CD4-positive, alpha-beta T cell treated with Interferon alpha-2 for 1 hour (primary cell): ENCODE measurements around the gene IGFL3.
"Not testable (repeated sequence)": the region's sequence is repeated elsewhere in the genome, so short reads cannot be mapped to it uniquely, and the experiment has no call there.

Experiments used
- DNase-seq, 2 donors: peaks; one replicate each; pipeline ENCODE4 v3.0.0-alpha.2; 2020 to 2022

IGFL3 gene

DNA sequence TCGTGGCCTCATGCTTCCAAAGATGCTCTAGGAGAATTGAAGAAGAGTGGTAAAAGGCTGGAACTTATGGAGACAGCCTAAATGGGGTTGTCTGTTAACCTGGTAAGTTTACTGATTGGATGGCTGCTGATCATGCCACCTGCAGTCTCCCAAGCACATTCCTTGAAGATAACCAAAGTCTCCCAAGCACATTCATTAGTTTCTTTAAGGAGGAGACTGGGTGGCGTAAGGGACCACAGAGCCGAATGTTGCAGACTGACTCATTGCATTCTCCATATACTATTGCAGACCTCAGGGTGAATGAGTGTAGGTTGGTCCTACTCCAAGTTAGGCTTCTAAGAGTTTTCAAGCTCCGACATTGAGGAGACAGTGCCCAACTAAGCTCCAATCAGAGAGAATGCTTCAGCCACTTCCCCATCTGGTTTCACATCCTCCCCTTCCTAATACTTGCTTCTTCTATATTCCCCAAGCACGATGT lies at the start of gene IGFL3:
Gene IGFL3, minus strand, starts transcription at position 51 of the 478 bp plus-strand sequence. Its CDS starts 39 bp downstream, at position 12.
- DNase-seq: no peak

DNA sequence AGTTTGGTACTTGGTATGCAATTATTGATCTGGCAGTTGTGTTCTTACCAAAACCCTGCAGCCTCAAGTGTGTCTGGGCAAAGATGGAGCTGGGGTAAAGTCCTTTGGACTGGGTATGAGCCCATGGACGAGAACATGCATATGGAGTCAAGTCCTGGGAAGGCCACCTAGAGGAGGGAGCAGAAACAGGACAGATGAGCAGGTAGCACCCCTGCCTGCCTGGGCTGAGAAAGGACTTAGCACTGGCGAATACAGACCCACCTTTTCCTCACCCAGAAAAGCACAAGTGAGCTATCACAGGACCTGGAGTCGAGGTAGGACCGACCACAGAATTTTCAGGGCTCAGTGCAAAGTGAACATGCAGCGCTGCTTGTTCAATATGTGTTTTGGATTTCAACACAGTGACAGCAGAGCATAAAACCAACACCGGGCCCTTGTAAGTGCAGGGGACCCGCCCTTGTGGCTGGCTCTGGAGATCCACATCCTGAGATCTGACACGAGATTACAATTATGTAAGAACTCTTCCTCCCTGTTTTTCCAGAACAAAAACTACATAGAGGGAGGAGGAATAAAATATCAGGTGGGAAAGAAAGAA lies 49.5 kb upstream of the IGFL3 start:
- DNase-seq: no peak

DNA sequence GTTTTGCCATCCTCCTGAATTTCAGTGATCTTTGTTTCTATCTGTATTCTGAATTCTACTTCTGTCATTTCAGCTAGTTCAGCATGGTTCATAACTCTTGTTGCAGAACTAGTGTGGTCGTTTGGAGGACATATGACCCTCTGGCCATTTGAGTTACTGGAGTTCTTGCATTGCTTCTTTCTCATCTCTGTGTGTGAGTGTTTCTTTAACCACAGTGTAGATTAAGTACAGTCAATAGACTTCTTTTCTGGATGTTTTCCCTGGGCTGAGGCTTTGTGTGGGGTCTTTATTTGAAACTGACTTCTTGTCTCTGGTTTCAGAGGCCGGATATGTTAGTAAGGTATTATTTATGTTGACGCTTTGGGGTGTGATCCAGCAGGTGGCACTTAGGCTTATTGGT lies 38.2 kb upstream of the IGFL3 start:
- DNase-seq: no peak

DNA sequence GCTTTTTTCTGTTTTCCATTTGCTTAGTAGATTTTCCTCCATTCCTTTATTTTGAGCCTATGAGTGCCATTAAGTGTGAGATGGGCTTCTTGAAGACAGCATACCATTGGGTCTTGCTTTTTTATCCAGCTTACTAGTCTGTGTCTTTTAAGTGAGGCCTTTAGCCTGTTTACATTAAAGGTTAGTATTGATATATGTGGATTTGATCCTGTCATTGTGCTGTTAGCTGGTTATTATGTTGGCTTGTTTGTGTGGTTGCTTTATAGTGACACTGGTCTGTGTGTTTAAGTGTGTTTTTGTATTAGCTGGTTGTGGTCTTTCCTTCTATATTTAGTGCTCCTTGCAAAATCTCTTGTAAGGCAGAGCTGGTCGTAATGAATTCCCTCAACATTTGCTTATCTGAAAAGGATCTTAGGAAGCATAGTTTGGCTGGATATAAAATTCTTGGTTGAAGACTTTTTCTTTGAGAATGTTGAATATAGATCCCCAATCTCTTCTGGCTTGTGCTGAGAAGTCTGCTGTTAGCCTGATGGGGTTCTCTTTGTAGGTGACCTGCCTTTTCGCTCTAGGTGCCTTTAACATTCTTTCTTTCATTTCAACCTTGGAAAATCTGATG lies 37.3 kb upstream of the IGFL3 start:
- DNase-seq: not testable (repeated sequence)

DNA sequence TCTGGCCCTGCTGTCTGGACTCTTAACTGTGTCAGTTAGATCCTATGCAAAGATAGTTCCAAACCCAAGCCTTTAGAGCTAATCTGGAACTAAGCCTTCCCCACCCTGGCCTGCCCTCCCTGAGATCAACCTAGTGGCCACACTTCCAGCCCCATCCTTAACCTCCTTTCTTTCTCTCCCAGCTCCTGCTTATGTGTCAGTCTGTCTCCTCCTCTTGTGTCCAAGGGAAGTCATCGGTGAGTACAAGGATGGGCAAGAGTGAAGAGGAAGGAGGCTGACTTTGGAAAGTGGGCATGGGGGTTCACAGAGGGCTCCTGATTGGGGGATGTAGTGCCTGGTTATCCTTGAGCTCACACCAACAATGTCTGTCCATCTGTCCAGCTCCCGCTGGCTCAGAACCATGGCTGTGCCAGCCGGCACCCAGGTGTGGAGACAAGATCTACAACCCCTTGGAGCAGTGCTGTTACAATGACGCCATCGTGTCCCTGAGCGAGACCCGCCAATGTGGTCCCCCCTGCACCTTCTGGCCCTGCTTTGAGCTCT lies 35.8 kb upstream of the IGFL3 start:
- DNase-seq: no peak

DNA sequence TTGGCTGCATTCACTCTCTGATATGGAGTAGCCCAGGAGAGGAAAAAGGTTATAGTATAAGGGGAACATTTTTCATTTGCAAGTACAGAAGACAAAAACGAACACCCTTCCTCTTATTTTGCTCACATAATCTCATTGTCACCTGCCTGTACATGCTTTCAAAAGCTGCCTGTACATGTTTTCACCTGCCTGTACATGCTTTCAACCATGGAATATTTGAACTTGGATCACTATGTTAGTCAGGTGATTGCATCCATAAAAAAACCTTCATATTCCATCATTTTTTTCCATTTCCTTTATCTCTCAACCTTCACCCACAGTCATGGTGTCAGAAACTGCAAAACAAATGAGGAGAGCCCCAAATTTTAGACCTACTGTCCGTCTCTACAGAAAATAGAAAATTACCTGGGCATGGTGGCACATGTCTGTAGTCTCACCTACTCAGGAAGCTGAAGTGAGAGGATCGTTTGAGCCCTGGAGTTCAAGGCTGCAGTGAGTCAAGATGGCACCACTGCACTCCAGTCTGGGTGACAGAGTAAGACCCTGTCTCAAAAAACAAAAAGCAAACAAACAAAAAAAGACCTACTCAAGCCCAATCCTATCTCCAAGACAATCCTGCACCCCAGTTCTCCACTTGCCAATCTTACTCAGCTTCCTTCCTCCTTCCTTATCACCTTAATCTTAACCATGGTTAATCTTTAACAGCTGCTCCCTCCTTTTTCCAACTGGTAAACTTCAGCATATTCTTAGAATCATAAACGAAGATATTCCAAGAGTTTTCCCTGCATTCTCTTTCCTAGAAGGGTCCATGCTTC lies 35.1 kb upstream of the IGFL3 start:
- DNase-seq: no peak

DNA sequence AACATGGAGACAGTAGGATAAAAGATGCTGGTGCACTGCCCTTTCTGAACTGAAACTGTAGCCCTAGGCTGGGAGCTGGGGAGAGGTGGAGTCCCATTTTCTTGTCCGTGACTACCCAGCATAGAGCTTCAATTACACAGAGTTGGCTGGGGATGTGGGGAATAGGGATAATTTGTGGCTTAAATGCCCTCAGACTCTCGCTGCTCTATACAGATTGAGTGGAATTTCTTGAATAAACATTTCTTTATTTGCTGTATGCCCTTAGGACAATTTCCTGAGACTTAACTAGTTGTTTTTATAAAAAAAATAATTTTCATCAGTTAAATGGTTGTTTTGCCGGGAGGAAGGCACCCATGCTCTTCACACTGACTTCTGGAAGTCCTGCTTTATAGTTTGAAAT lies 30.7 kb upstream of the IGFL3 start:
- no peak for DNase-seq

DNA sequence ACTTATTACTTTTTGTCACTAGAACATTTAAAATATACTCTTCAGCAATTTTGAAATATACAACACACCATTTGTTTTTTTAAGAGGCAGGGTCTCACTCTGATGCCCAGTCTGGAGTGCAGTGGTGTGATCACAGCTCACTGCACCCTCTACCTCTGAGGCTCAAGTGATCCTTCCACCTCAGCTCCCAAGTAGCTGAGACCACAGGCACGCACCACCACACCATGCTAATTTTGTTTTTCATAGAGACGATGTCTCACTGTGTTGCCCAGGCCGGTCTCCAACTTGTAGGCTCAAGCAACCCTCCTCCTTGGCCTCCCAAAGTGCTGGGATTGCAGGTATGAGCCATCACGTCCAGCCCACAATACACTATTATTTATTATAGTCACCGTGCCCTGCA lies 26.1 kb upstream of the IGFL3 start:
- no peak for DNase-seq

DNA sequence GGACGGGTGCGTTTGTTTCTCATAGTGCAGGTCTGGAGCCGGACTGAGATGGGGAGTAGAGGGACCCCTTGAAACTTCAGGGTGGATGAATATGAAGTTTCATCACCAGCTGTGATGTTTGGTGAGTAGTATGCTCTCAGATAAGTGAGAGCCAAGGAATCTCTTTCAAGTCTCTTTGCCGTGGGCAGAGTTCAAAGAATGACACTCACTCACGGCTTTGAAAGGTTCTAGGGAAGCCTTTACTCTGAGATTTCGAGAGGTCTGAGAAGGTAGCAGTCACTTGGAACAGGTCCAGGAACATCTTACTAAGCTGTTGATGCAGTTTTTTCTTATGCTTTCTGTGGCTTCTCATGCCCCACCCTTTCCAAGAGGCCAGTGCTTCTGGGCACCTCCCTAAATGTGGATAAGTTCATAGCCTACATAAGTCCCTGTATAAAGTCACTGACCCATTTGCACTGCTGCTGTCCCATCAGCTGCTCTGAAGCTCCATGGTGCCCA lies 23.4 kb upstream of the IGFL3 start, which contains the start of gene IGFL2:
Gene IGFL2, plus strand, starts transcription at position 448 of the 498 bp plus-strand sequence. Its CDS starts 41 bp downstream, at position 489.
- no peak for DNase-seq

DNA sequence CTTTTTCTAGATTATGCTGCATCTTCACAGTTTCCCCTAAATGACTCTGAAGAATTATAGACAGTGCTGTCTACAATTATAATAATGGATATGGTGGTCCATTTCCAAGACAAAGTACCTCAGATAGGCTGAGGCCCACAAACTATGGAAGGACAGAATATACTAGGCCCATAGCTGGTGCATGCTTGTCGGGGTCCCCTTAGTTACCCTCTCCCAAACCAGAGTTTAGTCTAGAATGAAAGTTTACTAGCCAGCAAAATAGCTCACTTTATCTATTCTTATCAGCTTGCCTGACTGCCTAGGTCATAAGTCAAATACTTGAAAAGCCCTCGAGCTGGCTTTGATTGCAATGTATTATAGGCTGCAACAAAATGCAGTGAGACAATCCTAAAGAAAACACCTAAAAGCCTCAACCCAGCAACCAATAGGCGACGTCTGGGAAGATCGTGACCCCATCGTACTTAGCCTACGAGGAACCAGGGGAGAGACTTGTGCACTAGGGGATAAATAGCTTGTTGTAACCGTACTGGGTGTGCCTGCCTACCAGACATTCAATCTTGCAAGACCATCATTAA lies 22.8 kb upstream of the IGFL3 start:
- DNase-seq: no peak

DNA sequence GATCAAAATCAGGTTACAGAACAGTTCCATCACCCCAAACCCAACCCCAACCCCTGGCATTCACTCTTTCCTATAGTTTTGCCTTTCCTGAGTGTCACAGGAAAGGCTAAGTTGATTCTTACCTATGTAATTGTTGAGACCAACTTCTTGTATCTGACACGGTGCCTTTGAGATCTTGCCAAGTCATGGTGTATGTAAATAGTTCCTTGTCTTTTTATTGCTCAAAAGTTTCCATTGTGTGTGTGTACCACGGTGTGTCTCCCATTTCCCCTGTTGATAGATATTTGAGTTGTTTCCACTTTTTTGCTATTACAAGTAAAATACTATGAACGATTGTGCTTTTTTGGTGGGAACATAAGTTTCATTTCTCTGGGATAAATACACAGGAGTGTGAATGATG lies 20.3 kb upstream of the IGFL3 start:
- DNase-seq: no peak

DNA sequence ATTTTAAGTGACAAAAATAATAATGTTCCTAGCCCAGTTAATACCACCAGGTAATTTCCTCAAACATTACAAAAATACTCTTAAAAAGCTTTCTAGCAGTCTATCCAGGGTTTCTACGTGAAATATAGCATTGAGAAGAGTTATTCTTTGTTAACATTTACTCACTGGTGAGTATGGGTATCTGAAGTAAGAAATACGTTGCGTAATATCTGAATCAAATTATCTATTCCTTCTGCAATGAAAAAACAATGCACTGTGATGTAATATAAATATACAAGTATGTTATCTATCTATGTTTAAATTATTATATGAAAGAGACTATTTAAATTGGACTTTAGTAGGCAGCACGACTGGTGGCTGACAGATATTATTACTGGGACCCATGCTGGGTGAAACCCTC lies 17.8 kb upstream of the IGFL3 start:
- no peak for DNase-seq

DNA sequence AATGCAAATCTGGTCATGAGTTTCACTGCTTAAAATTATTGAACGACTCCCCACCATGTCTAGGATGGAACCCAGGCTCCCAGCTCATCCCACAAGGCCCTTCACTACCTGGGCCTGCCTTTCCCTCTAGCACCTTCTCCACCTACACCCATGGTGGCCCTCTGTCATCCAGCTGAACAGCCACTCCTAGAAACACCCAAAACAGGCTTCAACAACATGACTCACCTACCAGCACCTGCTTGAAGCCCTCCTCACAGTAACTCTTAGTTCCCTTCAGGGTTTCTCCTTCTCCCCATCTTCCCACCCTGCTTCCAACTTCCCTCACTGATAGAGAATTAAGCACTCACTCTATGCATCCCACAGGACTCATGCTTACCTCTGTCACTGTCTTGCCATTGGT lies 16.9 kb upstream of the IGFL3 start:
- no peak for DNase-seq

DNA sequence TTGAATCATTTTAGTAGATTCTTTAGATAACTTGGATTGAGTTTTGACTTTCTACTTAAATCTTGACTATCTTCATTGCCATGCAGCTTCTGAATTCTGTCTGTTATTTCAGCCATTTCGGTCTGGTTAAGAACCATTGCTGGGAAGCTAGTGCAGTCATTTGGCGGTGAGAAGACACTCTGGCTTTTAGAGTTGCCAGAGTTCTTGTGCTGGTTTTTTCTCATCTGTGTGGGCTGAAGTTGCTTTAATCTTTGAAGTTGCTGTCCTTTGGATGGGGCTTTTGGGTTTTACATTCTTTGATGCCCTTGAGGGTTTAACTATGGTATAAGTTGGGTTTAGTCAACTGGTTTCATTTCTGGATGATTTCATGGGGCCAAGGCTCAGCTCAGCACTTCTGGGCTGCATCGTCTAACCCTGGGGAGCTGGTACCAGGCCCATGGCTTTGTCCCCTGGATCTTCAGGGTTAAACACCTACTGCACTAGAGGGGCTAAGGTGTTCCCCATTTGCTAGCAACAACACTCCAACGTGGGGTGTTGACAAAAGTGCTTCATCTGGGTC lies 13.5 kb upstream of the IGFL3 start:
- no peak for DNase-seq

DNA sequence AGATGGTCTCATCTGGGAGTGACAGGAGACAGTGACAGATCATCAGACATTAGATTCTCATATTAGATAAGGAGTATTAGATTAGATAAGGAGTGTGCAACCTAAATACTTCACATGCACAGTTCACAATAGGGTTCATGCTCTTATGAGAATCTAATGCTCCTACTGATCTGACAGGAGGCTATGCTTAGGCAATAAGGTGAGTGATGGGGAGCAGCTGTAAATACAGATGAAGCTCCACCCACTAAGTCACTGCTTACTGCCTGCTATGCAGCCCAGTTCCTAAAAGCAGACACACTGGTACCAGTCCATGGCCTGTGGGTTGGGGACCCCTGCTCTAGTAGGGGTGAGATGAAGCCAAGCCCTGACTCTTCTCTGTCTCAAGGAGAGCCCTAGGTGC lies 10.0 kb upstream of the IGFL3 start:
- no peak for DNase-seq

DNA sequence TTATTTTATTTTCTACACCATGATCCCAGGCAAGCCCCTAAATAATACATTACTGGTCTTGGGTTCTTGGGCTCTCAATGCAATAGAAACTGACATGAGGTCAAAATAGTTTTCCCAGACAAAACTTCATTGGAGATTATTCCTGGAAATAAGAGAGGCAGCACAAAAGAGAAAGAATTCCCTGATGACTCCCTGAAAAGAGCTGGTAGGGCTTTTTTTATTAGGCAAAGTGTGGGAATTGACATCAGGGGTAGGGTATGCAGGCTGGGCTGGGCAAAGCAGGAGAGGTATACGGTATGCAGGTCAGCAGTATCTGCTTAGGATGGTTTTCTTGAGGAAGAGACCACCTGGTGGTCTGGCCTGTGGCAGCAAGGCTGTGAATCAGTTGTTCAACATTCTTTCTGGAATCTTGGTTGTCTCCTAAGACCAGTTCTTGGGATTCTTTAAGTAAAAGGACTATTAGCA lies 9.3 kb upstream of the IGFL3 start:
- no peak for DNase-seq

DNA sequence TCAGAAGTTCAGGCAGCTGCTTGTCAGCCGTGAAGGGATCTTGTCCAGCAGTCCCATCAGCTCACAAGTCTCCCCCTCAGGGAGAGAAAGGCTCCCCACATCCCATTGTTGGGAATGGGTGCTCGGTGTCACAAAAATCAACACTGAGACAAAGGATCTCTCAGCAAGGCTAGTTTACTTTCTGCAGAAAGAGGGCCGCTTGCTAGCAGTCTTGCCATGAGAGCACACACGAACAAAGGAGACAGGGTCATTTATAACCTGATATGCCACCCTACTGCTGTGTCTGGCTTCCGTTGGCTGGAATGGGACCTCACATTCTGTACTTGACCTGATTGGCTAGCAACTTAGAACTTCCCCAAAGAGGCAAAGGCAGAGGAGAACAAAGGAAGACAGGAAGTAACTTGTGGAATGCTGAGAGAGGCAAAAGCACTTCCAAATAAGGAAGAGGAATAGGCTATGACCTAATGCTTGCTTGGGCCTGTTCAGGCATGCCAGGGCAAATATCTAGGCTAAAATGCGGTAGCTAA lies 8.7 kb upstream of the IGFL3 start:
- DNase-seq: no peak

DNA sequence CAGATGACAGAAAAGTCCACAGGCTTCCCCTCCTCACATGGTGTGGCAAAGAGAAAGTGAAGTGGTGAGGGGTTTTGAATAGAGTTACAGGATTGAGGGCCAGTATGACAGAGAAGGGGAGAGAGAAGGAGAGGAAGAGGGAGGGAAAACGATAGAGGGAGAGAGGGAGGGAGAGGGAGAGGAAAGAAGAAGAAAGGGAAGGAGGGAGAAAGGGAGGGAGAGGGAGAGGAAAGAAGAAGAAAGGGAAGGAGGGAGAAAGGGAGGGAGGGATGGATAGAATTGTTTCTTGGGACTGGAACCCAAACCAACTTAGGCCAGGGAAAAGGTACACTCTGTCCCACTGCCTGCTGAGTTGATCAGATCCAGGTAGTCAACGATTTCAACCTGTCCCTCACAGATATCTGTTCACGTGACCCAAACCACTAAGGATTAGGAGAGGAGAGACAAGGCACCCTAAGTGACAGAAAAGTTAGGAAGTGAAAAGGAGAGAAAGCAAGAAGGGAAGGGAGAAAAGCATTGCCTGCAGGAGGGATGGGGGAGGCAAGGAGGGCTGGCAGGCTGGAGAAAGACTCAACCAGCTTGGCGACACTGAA lies 8.1 kb upstream of the IGFL3 start:
- no peak for DNase-seq

DNA sequence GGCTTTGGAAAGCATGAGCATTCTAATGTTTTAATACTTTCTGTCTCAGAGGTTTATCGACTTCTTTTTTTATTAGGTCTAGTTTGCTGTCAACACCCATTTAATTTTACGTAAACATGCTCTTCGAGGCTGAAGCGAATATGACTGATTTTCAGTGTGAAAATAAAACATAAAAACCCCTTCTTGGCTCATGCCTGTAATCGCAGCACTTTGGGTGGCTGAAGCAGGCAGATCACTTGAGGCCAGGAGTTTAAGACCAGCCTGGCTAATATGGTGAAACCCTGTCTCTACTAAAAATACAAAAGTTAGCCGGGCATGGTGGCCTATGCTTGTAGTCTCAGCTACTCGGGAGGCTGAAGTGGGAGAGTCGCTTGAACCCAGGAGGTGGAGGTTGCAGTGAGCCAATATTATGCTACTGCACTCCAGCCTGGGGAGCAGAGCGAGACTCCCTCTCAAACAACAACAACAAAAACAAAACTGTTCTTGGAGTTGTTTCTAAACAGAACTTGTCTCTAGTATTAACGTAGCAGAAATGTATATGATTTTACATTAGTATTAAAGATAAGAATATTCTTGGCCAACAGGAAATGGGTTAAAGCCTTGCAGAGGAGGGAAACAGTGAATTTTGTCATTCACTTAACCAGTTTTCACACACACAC lies 7.1 kb upstream of the IGFL3 start:
- DNase-seq: no peak

DNA sequence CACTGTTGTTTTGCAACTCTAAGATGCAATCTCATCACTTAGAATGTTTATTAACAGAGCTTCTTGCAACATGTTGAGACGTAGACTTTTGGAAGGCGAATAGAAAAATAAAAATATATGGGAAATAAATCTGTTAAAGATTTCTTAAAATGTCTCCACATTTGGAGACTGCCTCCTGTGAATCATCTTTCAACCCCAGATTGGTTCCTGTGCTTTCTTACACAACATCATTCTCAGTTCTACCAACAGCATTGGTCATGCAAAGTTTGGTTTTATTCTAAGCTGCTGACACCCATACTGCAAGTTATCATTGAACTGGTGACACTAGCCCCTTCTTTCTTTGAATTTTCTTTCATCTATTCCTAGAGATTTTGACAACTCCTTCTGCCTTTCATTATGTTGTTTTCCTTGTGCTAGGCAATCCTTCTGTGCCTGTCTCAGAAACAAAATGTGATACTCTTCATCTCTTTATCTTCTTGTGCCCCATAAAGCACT lies 1.6 kb upstream of the IGFL3 start:
- DNase-seq: no peak

DNA sequence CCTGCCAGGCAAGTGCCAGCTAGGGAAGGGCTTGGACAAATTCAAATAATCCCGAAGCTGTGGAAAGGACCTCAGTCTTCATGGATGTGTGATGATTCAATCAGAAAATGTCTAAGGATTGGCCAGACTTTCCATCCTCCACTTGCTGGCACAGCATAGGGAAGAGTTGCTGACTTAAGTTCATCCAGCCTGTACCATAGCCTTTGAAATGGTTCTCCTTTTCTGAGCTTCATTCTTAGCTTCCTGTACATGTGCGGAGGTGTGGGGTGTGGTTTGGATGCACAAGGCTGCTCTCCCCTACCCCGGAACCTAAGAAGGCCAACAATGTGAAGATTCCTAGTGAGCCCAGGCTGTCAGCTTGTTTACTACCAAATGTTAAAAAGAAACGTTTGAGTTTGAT lies 959 bp upstream of the IGFL3 start:
- DNase-seq: no peak
